Measurements from ENCODE around the gene PCDHB12. TPM values are rescaled to one million over a fixed set of nuclear protein-coding genes. Genes with fewer than 3 reads are reported as not detected.
"Not testable (repeated sequence)": the region's sequence is repeated elsewhere in the genome, so short reads cannot be mapped to it uniquely, and the experiment has no call there.

Gene PCDHB12
- total RNA-seq: not detected

- no peaks in the 10 kb centered on the region for H3K4me1 Mint-ChIP-seq
- CTCF ChIA-PET: no interaction called here
These were observed at the start of gene PCDHB12 for GRCh38 chr5:141208478-141208877. TSS of gene PCDHB12 (plus strand) at chr5:141208719. CDS start at chr5:141208908, 189 bp downstream.

DNA sequence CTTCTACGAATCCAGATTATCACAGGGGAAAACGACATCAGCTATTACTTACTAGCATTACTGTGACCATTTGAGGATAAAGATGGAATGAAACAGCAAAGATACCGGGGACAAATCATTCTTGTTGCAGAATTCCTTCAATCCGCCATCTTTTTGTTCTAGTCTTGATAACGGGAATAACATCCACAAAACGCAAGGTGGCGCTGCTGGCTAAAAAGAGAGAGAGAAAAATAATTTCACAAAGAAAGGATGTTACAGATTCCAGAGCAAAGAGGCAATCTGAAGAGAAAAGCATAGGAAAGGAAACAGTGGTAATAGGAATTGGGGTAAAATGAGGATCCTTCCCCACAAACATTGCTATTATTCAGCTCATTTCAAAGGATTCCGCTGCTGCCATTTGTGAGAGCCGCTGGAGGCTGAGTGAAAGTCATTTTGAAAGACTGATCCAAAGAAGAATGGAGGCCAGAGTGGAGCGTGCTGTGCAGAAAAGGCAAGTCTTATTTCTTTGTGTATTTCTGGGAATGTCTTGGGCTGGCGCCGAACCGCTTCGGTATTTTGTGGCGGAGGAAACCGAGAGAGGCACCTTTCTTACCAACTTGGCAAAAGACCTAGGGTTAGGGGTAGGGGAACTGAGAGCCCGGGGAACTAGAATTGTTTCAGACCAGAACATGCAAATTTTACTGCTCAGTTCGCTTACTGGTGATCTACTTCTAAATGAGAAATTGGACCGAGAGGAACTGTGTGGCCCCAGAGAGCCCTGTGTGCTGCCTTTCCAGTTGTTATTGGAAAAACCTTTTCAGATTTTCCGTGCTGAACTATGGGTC lies 35.9 kb upstream of the PCDHB12 start, which contains the start of gene PCDHB7:
Gene PCDHB7 (plus strand): TSS at position 264 of the 824 bp plus-strand sequence. CDS start 192 bp downstream, at position 456.
- H3K9me3 Mint-ChIP-seq: peaks cover 11% of the 10 kb centered on the region
- H3K27me3 Mint-ChIP-seq: no peaks in the 10 kb centered on the region
- CTCF ChIA-PET: no interaction called here
- no peak within 1 kb of the TSS for H3K4me3 Mint-ChIP-seq
- POLR2A ChIA-PET: no interaction called here
- no peaks in the 10 kb centered on the region for H3K4me1 Mint-ChIP-seq
- DNase-seq: no peak
- no peaks in the 10 kb centered on the region for H3K36me3 Mint-ChIP-seq (ENCODE audit: low read depth)
- H3K27ac Mint-ChIP-seq: no peak within 1 kb of the TSS

More at GRCh38 chr5:141208478-141208877, at the start of gene PCDHB12:
- Mint-ChIP-seq H3K4me3 (no peak within 1 kb of the TSS), H3K9me3 (no peaks in the 10 kb centered on the region), H3K27me3 (peaks cover 5% of the 10 kb centered on the region), H3K36me3 (ENCODE audit: low read depth) (no peaks in the 10 kb centered on the region), H3K27ac (no peak within 1 kb of the TSS)
- POLR2A ChIA-PET: no interaction called here
- DNase-seq: no peak

GRCh38 chr5:141174291-141175104 lies 34.0 kb upstream of the PCDHB12 start:
- CTCF ChIA-PET; POLR2A ChIA-PET; DNase-seq; H3K27ac Mint-ChIP-seq; H3K27me3 Mint-ChIP-seq; H3K36me3 Mint-ChIP-seq (ENCODE audit: low read depth); H3K4me3 Mint-ChIP-seq; H3K4me1 Mint-ChIP-seq: not testable (repeated sequence)
- peaks cover 11% of the 10 kb centered on the region for H3K9me3 Mint-ChIP-seq

GRCh38 chr5:141175933-141176332 lies 32.6 kb upstream of the PCDHB12 start:
- ChIA-PET CTCF (no interaction called here), POLR2A (no interaction called here)
- H3K27me3 Mint-ChIP-seq: no peaks in the 10 kb centered on the region
- no peak for DNase-seq
- peaks cover 13% of the 10 kb centered on the region for H3K9me3 Mint-ChIP-seq
- H3K4me1 Mint-ChIP-seq: no peaks in the 10 kb centered on the region
- no peak overlapping the region for H3K4me3 Mint-ChIP-seq
- H3K27ac Mint-ChIP-seq: no peak overlapping the region
- H3K36me3 Mint-ChIP-seq (ENCODE audit: low read depth): no peaks in the 10 kb centered on the region

DNA sequence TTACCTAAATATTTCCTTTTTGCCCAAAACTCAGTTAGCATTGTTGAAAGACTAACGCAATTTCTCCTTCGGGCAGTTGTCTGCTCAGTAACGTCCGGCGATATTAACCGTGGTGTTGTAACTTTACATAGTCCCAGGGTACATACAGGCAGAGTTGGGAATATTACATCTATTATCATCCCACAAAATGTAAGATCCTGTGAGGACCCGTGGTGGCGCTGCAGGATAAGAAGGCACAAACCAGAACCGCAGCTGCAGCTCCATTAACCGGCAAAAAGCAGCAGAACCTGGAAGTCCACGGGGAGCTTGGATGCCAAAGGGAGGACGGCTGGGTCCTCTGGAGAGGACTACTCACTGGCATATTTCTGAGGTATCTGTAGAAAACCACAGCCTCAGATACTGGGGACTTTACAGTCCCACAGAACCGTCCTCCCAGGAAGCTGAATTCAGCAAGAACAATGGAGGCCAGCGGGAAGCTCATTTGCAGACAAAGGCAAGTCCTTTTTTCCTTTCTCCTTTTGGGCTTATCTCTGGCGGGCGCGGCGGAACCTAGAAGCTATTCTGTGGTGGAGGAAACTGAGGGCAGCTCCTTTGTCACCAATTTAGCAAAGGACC lies 30.8 kb upstream of the PCDHB12 start, which contains the start of gene PCDHB8:
Gene PCDHB8 (plus strand): TSS at position 214 of the 615 bp plus-strand sequence. CDS start 245 bp downstream, at position 459.
- H3K27me3 Mint-ChIP-seq; H3K4me1 Mint-ChIP-seq; POLR2A ChIA-PET; H3K36me3 Mint-ChIP-seq (ENCODE audit: low read depth); H3K27ac Mint-ChIP-seq; H3K4me3 Mint-ChIP-seq; DNase-seq: not testable (repeated sequence)
- CTCF ChIA-PET: interaction anchor here (0.5 to 0.8 kb wide), 2 partner anchors 14 to 70 kb away, joined by 3 to 4 read pairs; partner anchors contain the start of gene PCDHB10
- peaks cover 15% of the 10 kb centered on the region for H3K9me3 Mint-ChIP-seq

GRCh38 chr5:141179371-141179770 lies 29.1 kb upstream of the PCDHB12 start:
- peaks cover 13% of the 10 kb centered on the region for H3K9me3 Mint-ChIP-seq
- DNase-seq; POLR2A ChIA-PET; H3K27ac Mint-ChIP-seq; H3K4me3 Mint-ChIP-seq; H3K27me3 Mint-ChIP-seq; H3K36me3 Mint-ChIP-seq (ENCODE audit: low read depth); CTCF ChIA-PET; H3K4me1 Mint-ChIP-seq: not testable (repeated sequence)

GRCh38 chr5:141179876-141180275 lies 28.6 kb upstream of the PCDHB12 start:
- H3K36me3 Mint-ChIP-seq (ENCODE audit: low read depth); CTCF ChIA-PET; DNase-seq; H3K4me1 Mint-ChIP-seq; H3K4me3 Mint-ChIP-seq; POLR2A ChIA-PET; H3K27ac Mint-ChIP-seq; H3K27me3 Mint-ChIP-seq: not testable (repeated sequence)
- H3K9me3 Mint-ChIP-seq: peaks cover 14% of the 10 kb centered on the region

DNA sequence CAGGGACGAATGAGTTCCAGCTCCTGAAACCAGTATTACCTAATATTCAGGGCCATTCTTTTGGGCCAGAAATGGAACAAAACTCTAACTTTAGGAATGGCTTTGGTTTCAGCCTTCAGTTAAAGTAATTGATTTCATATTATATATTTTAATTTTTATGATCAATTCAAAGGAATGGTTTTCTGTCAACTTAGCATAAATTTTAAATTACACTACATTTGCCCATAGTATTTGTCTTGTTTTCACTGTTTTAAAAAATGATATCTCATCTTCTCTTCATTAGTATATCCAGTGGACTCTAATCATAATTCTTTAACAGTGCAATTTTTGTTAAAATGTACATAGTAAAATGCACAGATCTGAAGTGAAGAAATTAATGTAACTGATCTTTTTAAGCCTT lies 28.2 kb upstream of the PCDHB12 start:
- H3K4me3 Mint-ChIP-seq: no peak overlapping the region
- H3K9me3 Mint-ChIP-seq: peaks cover 11% of the 10 kb centered on the region
- CTCF ChIA-PET: no interaction called here
- DNase-seq: no peak
- no peak overlapping the region for H3K27ac Mint-ChIP-seq
- POLR2A ChIA-PET: no interaction called here
- H3K27me3 Mint-ChIP-seq: no peaks in the 10 kb centered on the region
- peaks cover 3% of the 10 kb centered on the region for H3K36me3 Mint-ChIP-seq (ENCODE audit: low read depth)
- H3K4me1 Mint-ChIP-seq: no peaks in the 10 kb centered on the region

DNA sequence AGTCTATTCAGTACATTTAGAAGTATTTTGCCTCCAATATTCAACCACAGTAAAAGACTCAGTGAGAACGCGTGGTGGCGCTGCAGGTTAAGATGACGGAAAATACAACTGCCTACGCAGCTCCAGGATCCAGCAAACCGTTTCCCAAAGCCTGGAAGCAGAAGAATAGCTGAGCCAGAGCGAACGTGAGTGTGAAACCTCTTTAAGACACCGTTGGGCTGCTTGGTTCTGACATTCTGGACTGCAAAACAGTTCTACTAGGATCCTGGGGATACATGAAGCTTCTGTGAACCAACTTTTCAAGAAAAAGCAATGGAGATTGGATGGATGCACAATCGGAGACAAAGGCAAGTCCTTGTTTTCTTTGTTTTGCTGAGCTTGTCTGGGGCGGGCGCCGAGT lies 26.3 kb upstream of the PCDHB12 start, which contains the start of gene PCDHB16:
Gene PCDHB16 (plus strand): TSS at position 140 of the 400 bp plus-strand sequence. CDS start 173 bp downstream, at position 313.
- peaks cover 13% of the 10 kb centered on the region for H3K9me3 Mint-ChIP-seq
- no peaks in the 10 kb centered on the region for H3K27me3 Mint-ChIP-seq
- ChIA-PET CTCF (interaction anchor here (1.3 kb wide), 1 partner anchor 32 kb away, joined by 3 read pairs; the partner anchor contains the start of gene PCDHB6), POLR2A (no interaction called here)
- H3K27ac Mint-ChIP-seq: no peak within 1 kb of the TSS
- no peak within 1 kb of the TSS for H3K4me3 Mint-ChIP-seq
- H3K36me3 Mint-ChIP-seq (ENCODE audit: low read depth): peaks cover 3% of the 10 kb centered on the region
- no peak for DNase-seq
- peaks cover 2% of the 10 kb centered on the region for H3K4me1 Mint-ChIP-seq

- POLR2A ChIA-PET; H3K4me3 Mint-ChIP-seq; DNase-seq; H3K27me3 Mint-ChIP-seq; H3K36me3 Mint-ChIP-seq (ENCODE audit: low read depth); H3K27ac Mint-ChIP-seq; H3K4me1 Mint-ChIP-seq; CTCF ChIA-PET: not testable (repeated sequence)
- peaks cover 16% of the 10 kb centered on the region for H3K9me3 Mint-ChIP-seq
These were observed 24.2 kb upstream of the PCDHB12 start for GRCh38 chr5:141184117-141184855.

GRCh38 chr5:141186897-141187512 lies 21.5 kb upstream of the PCDHB12 start, which contains the start of gene PCDHB9:
TSS of gene PCDHB9 (plus strand) at chr5:141187161. CDS start at chr5:141187319, 158 bp downstream.
- no peak within 1 kb of the TSS for H3K27ac Mint-ChIP-seq
- ChIA-PET POLR2A (no interaction called here), CTCF (interaction anchor here (1.7 kb wide), 1 partner anchor 10 kb away, joined by 4 read pairs; no protein-coding TSS in a partner anchor)
- H3K27me3 Mint-ChIP-seq: peaks cover 8% of the 10 kb centered on the region
- no peak within 1 kb of the TSS for H3K4me3 Mint-ChIP-seq
- peaks cover 2% of the 10 kb centered on the region for H3K4me1 Mint-ChIP-seq
- peaks cover 5% of the 10 kb centered on the region for H3K36me3 Mint-ChIP-seq (ENCODE audit: low read depth)
- DNase-seq: peak; percentile 27
- H3K9me3 Mint-ChIP-seq: peaks cover 18% of the 10 kb centered on the region

- H3K9me3 Mint-ChIP-seq: peaks cover 20% of the 10 kb centered on the region
- CTCF ChIA-PET; H3K4me1 Mint-ChIP-seq; H3K36me3 Mint-ChIP-seq (ENCODE audit: low read depth); H3K27me3 Mint-ChIP-seq; H3K4me3 Mint-ChIP-seq; H3K27ac Mint-ChIP-seq; DNase-seq; POLR2A ChIA-PET: not testable (repeated sequence)
These were observed 19.8 kb upstream of the PCDHB12 start for GRCh38 chr5:141188682-141189081.

Data from activated CD4-positive, alpha-beta memory T cell treated with anti-CD3 and anti-CD28 coated beads, Interleukin-2, amount 10 ng/mL, durations not matched to agents 7 days and 5 days (primary cell).